Head of caudate nucleus (tissue), 42 donors: ENCODE results near the gene NCOA3.

Experiments used
- DNase-seq, 42 donors: peaks; one replicate each; pipeline versions ENCODE4 v3.0.0 to v3.0.0-alpha.2; 2020 to 2021; ENCODE audit warnings: mixed read lengths in 7 of 42
- intact Hi-C: fragments of 100-400 bp; cut with DNase I; formaldehyde crosslinking; loops from one replicate; pipeline ENCODE4 v1.15.0; 2022

The NCOA3 gene

DNA sequence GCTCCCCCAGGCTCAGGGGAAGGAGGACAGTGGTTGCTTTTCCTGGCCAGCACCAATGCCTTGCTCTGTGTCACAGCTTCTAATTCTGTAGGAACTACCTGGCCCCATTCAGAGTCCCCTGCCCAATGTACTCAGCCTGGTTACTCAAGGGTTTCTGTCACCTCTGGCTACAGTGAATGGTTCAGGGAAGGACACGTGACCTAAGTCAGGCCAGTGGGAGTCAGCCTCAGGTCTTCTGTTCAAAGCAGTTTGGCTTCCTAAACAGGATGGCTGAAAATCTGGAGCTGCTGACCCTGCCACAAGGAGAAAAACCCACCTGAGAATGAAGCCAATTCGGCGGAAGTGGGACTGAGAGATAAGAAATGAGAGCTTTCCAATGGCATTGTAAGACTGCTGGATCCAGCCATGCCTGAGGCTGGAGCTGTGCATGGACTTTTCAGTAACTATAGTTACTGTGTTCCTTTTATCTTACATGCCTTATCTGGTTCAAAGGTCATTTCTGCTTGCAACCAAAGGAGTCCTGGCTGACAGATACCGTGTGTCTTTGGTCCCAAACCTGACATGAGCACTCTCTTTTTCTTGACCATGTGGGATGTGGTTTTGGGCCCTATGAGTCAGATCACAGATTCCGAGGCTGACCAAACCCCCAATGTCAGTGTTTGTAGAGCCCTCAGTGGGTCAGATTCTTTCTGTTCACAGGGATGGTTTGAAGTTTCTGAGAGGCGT, 179.3 kb downstream of the NCOA3 start:
- intact Hi-C loops, result no loop called here
- no peak for DNase-seq

DNA sequence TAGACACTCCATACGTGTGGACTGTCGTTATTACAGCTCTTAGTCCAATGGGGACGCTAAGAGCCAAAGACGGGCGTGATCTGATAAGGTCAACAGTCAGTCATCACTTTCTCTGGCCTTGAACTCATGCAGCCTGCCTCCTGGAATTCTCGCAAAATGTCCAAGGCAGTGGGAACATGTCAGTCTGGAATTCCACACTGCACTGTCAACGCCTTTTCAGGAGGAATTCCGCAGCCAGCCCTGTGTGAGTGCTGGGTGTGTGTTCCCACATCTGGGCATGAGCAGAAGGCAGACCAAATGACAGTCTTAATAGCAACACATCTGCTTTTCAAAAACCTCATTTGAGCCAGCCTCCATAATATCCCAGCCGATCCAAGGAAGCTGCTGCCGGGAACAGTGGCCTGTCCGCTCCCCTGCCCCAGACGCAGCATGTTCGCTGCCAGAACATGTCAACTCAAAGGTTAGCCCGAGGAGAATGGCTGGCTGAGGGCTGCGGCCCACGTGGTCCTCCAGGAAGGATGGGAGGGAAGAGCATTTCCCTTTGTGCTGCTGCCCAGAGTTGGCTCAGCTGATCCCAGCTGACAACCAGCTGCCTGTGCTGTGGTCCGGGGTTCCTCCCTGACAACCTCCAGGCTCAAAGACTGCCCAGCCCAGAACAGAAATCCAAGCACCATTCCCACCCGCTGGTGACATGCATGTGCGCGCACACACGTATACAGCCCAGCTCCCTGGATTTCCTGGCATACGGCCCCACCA, 180.5 kb downstream of the NCOA3 start:
- DNase-seq, result peak in 23 of 42 donors; percentile 16 to 53 (median 37)
- intact Hi-C loops, result no loop called here

DNA sequence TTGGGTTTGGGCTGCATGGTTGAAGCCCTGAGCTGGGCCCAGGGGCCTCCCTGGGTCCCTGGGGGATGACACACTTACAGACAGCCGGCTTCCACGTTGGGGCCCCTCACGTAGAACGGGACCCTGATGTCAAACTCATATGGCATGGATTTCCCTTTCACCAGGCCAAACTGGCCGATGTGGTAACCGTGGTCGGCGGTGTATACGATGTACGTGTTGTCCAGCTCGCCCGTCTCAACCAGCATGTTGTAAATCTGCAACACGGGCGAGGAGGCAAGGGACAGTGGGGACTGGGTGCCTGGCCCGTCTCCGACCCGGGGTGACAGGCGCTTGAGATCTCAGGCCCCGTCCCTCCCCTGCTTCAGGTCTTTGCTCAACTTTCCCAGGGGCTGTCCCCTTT, 181.2 kb downstream of the NCOA3 start:
- intact Hi-C loops, result no loop called here

DNA sequence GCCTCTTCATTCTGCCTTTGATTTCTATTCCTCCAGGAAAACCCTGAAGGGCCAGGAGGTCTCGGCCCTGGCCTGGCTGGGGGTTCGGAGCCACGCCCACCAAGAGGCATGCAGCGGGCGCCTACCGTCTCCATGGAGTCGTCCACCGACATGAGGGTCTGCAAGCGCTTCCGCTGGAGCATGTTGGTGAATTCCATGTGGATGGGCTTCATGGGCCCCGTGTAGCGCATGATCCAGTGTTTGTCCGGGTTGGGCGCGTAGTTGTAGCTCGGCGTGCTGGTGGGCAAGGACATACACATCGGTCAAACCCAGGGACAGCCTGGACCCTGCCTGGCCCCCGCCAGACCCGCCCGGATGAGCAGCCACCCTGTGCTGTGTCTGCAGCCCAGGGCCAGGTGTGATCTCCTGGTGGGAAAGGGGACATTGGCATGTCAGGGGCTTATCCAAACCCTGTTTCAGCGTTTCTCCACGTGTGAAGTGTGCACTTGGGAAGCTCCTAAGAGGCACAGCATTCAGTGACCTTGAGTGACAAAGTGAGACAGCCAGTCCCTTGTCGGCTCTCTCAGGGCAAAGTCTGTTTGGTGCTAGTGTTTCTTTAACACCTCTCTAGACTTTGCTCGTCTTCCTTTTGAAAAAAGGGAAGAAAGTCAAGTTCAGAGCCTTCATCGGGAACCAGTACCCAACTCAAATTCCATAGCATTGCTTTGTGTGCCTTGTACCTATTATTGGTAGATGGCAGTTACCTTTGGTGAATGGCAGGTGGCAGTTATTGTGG, 182.8 kb downstream of the NCOA3 start:
- intact Hi-C loops, result no loop called here
- no peak for DNase-seq

More for the DNA sequence above, 181.2 kb downstream of the NCOA3 start:
- no peak for DNase-seq

DNA sequence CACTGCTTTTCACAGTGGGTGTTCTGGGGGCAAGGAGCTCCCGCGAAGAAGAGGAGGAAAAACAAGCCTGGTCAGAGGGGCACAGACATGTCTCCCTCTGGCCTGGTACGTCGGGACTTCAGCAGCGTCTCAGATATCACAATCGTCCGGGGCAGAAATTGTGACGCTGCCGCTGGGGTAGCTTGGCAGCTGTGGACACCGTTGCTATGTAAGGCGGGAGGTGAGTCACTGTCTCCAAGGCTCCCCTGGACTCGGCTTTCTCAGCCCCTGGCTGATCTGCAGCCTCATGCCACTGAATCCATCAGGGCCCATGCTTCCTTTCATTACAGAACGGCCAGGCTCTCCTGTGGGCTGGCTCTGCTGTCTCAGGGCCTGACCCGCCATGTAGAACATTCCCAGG, 184.9 kb downstream of the NCOA3 start:
- DNase-seq, result no peak
- intact Hi-C loops, result no loop called here

DNA sequence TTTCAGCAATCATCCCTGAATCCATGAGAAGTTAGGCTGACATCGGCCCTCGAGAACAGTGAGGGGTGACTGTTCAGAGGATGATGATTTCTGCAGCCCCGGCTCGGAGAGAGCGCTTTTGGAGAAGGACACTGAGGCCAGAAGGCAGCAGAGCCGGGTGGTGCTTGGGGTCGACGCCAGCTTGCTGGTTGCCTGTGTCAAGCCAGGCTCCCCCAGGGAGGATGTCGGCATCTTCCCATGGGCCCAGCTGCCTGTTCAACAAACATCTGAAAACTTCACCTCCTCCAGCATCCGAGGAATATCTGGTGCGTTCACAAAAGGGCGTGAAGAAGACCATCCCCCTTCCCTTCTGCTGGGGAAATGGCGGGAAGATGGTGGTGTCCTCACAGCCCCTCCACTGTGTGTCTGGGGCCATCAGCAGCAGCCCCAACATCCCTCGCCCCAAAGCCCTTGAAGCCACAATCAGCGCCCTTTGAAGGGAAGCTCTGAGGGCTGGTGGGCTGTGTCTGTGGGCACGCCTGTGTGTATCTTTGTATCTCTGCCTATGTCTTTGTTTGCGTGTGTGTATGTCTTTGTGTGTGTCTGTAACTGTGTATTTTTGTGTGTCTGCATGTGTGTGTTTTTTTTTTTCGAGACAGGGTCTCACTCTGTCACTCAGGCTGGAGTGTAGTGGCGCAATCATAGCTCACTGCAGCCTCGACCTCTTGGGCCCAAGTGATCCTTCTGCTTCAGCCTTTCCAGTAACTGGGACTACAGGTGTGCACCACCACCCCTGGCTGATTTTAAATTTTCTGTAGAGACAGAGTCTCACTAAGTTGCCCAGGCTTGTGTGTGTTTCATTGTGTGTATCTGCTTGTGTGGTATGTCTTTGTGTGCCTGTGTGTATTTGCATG, 185.7 kb downstream of the NCOA3 start:
- DNase-seq, result no peak
- intact Hi-C loops, result no loop called here

DNA sequence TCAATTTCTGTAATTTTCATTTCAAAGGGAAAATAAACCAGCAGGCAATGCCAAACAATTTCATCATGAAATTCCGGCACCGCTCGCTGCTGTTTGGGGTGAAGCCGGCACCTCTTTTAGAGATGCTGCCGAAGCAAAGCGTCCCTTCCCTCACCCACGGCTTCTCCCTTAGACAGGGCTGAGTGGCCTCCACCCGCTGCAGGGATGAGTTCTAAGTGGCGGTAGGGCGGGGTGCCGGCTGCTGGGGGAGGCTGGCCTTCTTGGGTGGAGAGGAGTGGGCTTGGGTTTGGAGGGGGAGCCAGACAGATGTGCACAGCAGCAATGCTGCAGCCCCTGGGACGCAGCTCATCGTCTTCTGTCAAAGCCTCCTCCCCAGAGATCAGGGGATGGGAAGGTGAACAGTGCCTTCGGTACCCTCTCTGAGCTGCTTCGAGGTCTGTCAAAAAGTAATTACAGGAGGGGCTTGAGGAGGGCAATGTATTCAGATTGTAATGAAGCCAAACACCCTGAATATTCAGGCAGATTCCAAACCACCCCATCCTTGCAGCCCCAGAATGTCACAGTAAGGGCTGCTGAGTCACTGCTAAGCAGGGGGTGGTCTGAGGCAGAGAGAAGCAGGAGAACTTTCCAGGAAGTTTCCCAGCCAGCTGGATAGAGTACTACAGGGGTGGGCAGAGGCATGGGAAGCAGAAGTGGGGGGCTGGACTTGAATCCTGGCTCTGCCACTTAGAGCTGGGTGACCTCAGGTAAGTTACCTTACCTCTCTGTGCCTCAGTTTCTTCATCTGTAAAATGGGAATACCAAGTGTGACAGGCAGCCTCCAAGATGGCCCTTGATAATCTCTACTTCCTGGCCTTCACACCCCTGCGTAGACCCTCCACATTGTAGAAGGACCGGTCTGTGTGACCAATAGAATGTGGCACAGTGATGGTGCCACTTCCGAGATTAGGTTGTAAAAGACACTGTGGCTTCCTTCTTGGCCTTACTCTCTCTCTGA, 187.0 kb downstream of the NCOA3 start:
- no peak for DNase-seq
- intact Hi-C loops, result no loop called here

DNA sequence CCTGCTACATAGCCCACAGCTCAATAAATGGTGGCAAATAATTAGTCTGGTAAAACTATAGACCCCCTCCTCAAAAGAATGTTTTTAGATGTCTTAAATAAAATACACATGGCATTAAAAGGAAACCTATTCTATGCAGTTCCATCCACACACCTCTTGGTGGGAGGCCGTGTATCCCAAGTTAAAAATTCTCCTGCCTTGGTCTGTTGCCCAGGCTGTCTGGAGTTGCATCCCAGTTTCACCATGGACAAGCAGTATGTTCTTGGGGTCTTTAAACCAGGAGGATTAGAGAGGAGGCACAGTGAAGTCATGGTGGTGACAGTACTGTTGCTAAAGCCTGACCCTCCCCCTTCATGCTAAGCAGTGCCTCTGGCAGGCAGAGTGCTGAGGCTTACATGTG, 188.0 kb downstream of the NCOA3 start:
- intact Hi-C loops, result no loop called here

DNA sequence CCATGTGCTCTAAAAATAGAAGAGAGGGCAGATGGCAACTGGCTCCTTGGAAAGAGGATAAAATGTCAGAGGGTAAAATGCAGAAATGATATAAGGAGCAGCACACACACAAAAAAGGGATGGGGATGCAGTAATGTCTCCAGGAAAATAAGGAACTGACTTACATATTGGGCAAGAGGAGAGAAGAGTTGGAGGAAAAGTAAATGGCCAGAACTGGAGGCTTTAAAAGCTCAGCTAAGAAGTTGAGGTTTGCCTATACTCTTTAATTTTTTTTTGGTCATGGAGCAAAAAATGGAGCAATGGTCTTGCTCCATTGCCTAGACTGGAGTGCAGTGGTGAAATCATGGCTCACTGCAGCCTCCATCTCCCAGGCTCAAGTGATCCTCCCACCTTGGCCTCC, 189.9 kb downstream of the NCOA3 start:
- no peak for DNase-seq
- intact Hi-C loops, result no loop called here

More for the DNA sequence above, 188.0 kb downstream of the NCOA3 start:
- DNase-seq, result no peak

DNA sequence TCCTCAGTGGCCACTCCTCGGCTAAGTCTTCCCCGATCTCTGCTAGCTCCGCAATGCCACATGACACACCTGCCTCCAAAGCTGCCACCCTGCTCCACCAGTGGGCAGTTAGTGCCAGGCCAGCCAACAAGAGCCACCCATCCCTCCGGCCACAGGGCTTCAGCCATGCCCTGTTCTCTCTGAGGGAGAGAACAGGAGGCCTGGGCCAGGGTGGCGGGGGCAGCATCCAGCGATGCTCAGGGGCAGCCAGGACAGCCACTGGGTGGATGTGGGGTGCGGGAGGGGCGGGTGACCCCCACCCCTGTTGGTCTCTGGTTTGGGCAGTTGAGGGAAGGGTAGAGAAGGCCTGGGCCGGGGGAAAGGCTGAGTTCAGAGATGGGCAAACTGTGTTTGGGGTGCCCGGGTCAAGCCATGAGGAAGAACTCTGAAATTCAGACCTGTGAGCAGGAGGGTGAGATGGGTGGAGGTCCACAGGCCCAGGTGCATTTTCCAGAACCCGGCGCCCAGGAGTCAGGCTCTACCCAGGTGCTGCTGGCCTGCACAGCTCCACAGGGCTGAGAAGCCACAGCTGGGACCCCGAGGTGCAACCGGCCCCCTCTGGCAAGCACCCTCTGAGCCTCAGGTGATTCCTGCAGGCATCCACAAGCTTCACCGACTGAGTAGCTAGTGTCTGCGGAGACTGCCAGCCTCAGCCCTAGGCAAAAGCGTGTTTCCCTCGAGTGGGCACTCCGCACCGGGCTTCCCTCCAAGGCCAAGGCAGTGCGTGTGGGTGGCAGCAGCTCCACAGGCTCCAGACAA, 192.5 kb downstream of the NCOA3 start:
- intact Hi-C loops, result no loop called here
- no peak for DNase-seq

DNA sequence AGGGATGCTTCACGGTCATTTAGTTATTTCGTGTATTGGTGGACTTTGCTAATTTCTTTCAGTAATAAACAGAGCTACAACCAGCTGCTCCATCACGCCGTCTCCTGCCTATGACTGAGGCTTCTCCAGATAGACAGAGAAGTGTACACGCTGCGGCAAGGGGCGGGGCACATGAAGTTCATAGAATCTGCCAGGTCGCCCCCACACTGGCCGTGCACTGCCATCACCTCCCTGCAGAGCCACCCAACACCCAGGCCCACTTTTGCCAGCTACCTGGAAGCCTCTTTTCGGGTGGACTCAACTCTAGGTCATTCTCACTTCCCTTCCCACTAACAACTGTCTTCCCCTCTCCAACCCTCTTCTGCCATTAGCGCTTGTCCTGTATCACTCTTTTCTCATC, 195.2 kb downstream of the NCOA3 start:
- intact Hi-C loops, result no loop called here
- DNase-seq, result no peak

DNA sequence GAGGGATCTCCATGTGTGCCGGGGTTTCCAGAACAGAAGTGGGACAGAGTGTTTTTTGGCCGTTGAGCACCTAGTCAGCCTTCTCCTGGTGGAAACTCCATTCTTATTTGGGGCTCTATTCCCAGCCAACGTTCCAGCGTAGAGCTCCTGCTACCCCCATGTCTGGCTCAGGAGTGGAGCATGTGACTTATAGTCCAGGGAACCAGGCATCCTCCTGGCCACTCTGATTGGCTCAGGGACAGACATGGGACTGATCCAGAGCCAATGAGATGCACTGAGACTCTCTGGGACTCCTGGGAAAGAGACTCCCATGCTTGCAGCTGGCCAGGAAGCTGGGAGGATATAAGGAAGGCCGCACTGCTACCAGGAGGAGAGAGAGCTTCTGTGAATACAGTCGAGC, 196.5 kb downstream of the NCOA3 start:
- intact Hi-C loops, result no loop called here

DNA sequence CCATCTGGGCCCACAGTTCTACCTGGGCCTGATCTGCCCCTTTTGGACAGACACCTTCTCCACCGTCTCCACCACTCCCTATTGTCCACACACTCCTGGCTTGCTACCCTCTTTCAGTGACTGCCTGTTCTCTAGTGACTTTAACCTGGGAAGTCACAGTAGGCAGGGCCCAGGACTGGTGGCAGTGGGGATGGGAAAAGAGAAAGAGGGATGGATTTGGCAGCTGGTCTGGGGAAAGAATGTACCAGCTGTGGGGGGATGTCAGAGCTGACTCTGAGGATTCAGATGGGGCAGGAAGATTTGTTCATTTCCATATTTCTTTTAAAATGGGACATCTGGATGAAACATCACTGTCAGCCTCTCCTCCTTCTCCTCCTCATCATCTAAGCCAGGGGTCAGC, 198.1 kb downstream of the NCOA3 start:
- intact Hi-C loops, result no loop called here
- no peak for DNase-seq

More for the DNA sequence above, 196.5 kb downstream of the NCOA3 start:
- no peak for DNase-seq

DNA sequence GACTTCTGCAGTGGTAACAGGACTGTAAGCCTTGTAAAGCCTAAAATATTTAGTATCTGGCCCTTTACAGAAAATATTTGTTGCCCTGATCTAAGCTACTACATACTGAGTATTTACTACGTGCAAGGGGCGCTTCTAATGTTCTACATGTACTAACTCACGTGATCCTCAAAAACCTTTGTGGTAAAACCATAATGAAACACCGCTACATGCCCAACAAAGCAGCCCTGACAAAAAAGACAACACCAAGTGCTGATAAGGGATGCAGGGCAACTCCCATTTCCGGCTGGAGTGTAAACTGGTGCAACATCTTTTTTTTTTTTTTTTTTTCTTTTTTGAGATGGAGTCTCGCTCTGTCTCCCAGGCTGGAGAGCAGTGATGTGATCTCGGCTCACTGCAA, 198.6 kb downstream of the NCOA3 start:
- no peak for DNase-seq
- intact Hi-C loops, result no loop called here

DNA sequence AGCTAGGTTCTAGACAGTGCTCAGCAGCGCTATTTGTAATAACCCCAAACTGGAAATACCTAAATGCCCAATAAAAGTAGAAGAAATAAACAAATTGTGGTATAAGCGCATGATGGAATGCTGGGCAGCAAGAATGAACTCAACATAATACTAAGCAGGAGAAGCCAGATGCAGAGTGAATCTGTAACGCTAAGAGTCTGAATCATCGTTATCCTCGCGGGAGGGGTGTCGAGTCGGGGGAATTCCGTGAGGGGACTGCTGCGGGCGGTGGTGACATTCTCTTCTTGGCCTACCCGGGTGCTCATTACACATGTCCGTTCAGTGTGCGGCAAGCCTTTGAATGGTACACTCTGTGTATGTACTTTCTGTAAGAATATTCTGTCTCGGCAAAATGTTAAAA, 199.9 kb downstream of the NCOA3 start:
- intact Hi-C loops, result no loop called here
- no peak for DNase-seq

DNA sequence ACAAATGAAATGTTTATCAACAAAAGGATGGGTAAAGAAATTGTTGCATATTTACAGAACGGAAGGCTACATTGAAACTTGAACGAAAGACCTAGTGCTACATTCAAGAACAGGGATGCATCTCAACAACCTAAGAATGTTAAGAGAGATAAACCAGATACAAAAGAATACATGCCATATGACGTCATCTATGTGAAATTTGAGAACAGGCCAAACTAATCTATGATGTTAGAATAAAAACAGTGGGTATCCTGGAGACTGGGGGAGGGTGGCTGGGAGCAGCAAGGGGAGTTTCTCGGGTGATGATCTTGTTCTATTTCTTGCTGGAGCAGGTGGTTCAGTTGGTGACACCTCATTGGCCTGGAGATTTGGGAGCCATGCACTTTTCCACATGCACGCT, 202.1 kb downstream of the NCOA3 start:
- intact Hi-C loops, result no loop called here
- DNase-seq, result no peak
